ENCODE measurements around the gene RNF130.

DNA sequence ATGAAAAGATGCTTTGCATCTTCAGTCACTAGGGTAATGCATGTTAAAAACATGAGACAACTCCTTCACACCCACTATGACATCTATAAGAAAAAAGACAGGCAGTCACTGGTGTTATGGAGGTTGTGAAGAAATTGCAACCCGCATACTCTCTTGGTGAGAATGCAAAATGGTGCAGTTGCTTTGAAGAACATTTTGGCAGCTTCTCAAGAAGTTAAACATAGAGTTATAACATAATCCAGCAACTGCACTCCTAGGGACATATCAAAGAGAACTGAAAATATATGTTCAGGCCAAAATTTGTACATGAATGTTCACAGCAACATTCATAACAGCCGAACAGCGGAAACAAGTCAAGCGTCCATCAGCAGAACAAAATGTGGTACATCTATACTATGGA is 117.6 kb downstream of the RNF130 start:
- TF ChIP-seq, protein P1, sequence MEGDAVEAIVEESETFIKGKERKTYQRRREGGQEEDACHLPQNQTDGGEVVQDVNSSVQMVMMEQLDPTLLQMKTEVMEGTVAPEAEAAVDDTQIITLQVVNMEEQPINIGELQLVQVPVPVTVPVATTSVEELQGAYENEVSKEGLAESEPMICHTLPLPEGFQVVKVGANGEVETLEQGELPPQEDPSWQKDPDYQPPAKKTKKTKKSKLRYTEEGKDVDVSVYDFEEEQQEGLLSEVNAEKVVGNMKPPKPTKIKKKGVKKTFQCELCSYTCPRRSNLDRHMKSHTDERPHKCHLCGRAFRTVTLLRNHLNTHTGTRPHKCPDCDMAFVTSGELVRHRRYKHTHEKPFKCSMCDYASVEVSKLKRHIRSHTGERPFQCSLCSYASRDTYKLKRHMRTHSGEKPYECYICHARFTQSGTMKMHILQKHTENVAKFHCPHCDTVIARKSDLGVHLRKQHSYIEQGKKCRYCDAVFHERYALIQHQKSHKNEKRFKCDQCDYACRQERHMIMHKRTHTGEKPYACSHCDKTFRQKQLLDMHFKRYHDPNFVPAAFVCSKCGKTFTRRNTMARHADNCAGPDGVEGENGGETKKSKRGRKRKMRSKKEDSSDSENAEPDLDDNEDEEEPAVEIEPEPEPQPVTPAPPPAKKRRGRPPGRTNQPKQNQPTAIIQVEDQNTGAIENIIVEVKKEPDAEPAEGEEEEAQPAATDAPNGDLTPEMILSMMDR (conservative IDR thresholded peaks at IDR 0.05 in 1 of 2, IDR thresholded peaks at IDR 0.05 in 1 of 2; ENCODE audit: low read depth in 1 of 2, low read length in 2 of 2): no peak
- TF ChIP-seq EZH2 (IDR thresholded peaks at IDR 0.05; ENCODE audit: low read length, missing control alignments): no peak

All from fibroblast of lung (primary cell).